Ascending aorta (tissue), 2 donors: ENCODE data around the gene MEG3. TPM values are rescaled to one million over a fixed set of nuclear protein-coding genes. Genes with fewer than 3 reads are reported as not detected.
"Not testable (repeated sequence)": the region's sequence is repeated elsewhere in the genome, so short reads cannot be mapped to it uniquely, and the experiment has no call there.

Source experiments
- DNase-seq, 2 donors: peaks; one replicate each; pipeline ENCODE4 v3.0.0-alpha.2; 2019; ENCODE audit warnings: low spot score in 2 of 2
- H3K27ac ChIP-seq, 2 donors: fragments of 200-600 bp; sonication (generic); one replicate each; pipeline ENCODE4 v1.5.1; 2016 to 2017; ENCODE audit warnings: mild to moderate bottlenecking in 1 of 2
- H3K27me3 ChIP-seq: fragments of 200-600 bp; sonication (generic); one replicate; pipeline ENCODE4 v1.5.1; 2017
- H3K36me3 ChIP-seq, 2 donors: fragments of 200-600 bp; sonication (generic); one replicate each; pipeline ENCODE4 v1.5.1; 2016
- H3K4me1 ChIP-seq, 2 donors: fragments of 200-600 bp; sonication (generic); one replicate each; pipeline ENCODE4 v1.5.1; 2016 to 2017; ENCODE audit warnings: mild to moderate bottlenecking in 1 of 2
- H3K4me3 ChIP-seq, 2 donors: fragments of 200-600 bp; sonication (generic); one replicate each; pipeline ENCODE4 v1.5.1; 2016 to 2017; ENCODE audit warnings: mild to moderate bottlenecking in 1 of 2
- H3K9me3 ChIP-seq, 2 donors: fragments of 200-600 bp; sonication (generic); one replicate each; pipeline ENCODE4 v1.5.1; 2016
- intact Hi-C: fragments of 100-400 bp; cut with DNase I; formaldehyde crosslinking; loops from one replicate; pipeline ENCODE4 v1.15.1; 2023
- total RNA-seq: library from RNA; depleted of rRNA; stranded (reverse); fragments of >200 nt; gene quantifications from one replicate; pipeline ENCODE4 v1.1.0, GENCODE V29; 2016
- TF ChIP-seq, protein P1 (sequence below), 3 experiments: fragments of 200-600 bp in 2 of 3; fragments of 450-650 bp in 1 of 3; sonication (generic) in 2 of 3; IDR thresholded peaks; one replicate each; pipeline ENCODE4 v1.5.1; 2016 to 2019; ENCODE audit warnings: antibody characterized with exemption in 3 of 3, mild to moderate bottlenecking in 1 of 3, moderate library complexity in 1 of 3

MEG3 gene
- total RNA-seq, 1 donor from 2014 or later, result 105 TPM

DNA sequence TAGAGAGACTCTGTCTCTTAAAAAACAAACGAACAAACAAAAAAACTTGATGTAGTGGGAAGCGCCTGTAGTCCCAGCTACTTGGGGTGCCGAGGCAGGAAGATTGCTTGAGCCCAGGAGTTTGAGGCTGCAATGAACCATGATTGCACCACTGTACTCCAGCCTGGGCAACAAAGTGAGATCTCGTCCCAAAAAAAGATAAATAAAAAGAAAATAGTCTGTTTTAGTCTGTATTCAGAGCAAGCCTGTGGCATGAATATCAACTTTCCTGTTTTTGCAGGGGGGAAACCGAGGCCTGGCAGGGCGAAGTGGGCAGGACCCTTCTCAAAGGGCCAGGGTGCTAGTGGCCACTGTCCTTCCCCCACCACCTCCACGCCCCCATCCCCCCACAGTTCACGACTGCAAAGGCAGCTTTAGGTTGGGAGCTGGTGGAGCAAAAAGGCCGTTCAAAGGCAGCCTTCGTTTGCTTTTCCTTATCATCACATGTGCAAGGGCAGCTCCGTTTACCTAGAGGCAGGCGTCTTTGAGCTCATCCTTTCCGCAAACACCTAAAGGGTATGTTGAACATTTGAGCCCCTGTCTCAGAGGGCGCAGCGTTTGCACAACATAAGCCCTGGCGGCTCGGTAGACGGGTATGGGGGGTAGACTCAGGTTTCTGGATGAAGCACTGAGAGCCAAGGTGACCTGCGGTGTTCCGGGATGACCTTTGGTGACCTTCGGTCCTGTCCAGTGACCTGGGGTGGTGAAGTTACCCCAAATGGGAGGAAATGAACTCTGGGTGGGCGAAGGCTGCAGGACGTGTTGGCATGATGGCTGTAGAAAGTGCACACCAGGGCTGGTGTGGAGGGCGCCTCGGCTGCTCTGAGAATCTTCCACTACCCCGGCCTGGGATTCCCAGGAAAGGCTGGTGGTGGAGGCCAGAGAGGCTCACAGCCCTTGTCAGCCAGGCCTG is 8.7 kb upstream of the MEG3 start:
- H3K4me3 ChIP-seq, result no peak overlapping the region
- no peak overlapping the region for H3K27ac ChIP-seq
- no peaks in the 10 kb centered on the region for H3K27me3 ChIP-seq
- H3K4me1 ChIP-seq, result no peaks in the 10 kb centered on the region
- H3K9me3 ChIP-seq, result no peaks in the 10 kb centered on the region
- TF ChIP-seq, protein P1, sequence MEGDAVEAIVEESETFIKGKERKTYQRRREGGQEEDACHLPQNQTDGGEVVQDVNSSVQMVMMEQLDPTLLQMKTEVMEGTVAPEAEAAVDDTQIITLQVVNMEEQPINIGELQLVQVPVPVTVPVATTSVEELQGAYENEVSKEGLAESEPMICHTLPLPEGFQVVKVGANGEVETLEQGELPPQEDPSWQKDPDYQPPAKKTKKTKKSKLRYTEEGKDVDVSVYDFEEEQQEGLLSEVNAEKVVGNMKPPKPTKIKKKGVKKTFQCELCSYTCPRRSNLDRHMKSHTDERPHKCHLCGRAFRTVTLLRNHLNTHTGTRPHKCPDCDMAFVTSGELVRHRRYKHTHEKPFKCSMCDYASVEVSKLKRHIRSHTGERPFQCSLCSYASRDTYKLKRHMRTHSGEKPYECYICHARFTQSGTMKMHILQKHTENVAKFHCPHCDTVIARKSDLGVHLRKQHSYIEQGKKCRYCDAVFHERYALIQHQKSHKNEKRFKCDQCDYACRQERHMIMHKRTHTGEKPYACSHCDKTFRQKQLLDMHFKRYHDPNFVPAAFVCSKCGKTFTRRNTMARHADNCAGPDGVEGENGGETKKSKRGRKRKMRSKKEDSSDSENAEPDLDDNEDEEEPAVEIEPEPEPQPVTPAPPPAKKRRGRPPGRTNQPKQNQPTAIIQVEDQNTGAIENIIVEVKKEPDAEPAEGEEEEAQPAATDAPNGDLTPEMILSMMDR (IDR thresholded peaks at IDR 0.05), result no peak
- intact Hi-C loops, result no loop called here
- no peak for DNase-seq
- no peaks in the 10 kb centered on the region for H3K36me3 ChIP-seq

GRCh38 chr14:100818221-100818699 is 7.7 kb upstream of the MEG3 start:
- no peaks in the 10 kb centered on the region for H3K36me3 ChIP-seq
- intact Hi-C loops, result no loop called here
- H3K27ac ChIP-seq, result no peak overlapping the region
- no peak overlapping the region for H3K4me3 ChIP-seq
- no peaks in the 10 kb centered on the region for H3K4me1 ChIP-seq
- no peak for DNase-seq
- H3K9me3 ChIP-seq, result no peaks in the 10 kb centered on the region
- TF ChIP-seq, protein P1 (IDR thresholded peaks at IDR 0.05), result no peak
- no peaks in the 10 kb centered on the region for H3K27me3 ChIP-seq

DNA sequence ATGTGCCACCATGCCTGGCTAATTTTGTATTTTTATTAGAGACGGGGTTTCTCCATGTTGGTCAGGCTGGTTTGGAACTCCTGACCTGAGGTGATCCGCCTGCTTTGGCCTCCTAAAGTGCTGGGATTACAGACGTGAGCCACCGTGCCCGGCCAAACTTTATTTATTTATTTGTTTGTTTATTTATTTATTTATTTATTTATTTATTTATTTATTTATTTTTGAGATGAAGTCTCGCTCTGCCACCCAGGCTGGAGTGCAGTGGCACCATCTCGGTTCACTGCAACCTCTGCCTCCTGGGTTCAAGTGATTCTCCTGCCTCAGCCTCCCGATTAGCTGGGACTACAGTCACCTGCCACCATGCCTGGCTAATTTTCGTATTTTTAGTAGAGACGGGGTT is 7.0 kb upstream of the MEG3 start:
- H3K27me3 ChIP-seq, H3K4me3 ChIP-seq, H3K27ac ChIP-seq, H3K36me3 ChIP-seq, H3K9me3 ChIP-seq, intact Hi-C loops, DNase-seq, H3K4me1 ChIP-seq: not testable (repeated sequence)

- H3K9me3 ChIP-seq, result no peaks in the 10 kb centered on the region
- TF ChIP-seq, protein P1 (IDR thresholded peaks at IDR 0.05), result no peak
- H3K27ac ChIP-seq, result no peak overlapping the region
- H3K27me3 ChIP-seq, result no peaks in the 10 kb centered on the region
- H3K4me3 ChIP-seq, result no peak overlapping the region
- H3K36me3 ChIP-seq, result no peaks in the 10 kb centered on the region
- DNase-seq, result no peak
- no peaks in the 10 kb centered on the region for H3K4me1 ChIP-seq
- intact Hi-C loops, result no loop called here
Measured at GRCh38 chr14:100819453-100819828, 6.5 kb upstream of the MEG3 start.

- intact Hi-C loops, result no loop called here
- TF ChIP-seq, protein P1 (IDR thresholded peaks at IDR 0.05), result no peak
- H3K27ac ChIP-seq, result no peak overlapping the region
- no peaks in the 10 kb centered on the region for H3K4me1 ChIP-seq
- no peak overlapping the region for H3K4me3 ChIP-seq
- H3K27me3 ChIP-seq, result no peaks in the 10 kb centered on the region
- H3K9me3 ChIP-seq, result no peaks in the 10 kb centered on the region
- DNase-seq, result no peak
- no peaks in the 10 kb centered on the region for H3K36me3 ChIP-seq
Measured at GRCh38 chr14:100819829-100820475, 6.0 kb upstream of the MEG3 start.

- Histone ChIP-seq H3K36me3 (no peaks in the 10 kb centered on the region), H3K27ac (no peak overlapping the region), H3K4me1 (no peaks in the 10 kb centered on the region), H3K9me3 (no peaks in the 10 kb centered on the region), H3K27me3 (no peaks in the 10 kb centered on the region), H3K4me3 (no peak overlapping the region)
- TF ChIP-seq, protein P1 (IDR thresholded peaks at IDR 0.05), result no peak
- no peak for DNase-seq
- intact Hi-C loops, result no loop called here
Measured at GRCh38 chr14:100820957-100821356, 5.0 kb upstream of the MEG3 start.
